ENCODE results near the gene SFTA2. TPM values are rescaled to one million over a fixed set of nuclear protein-coding genes. Genes with fewer than 3 reads are reported as not detected.

SFTA2 gene
- total RNA-seq, 1 experiment from 2014 or later, result not detected

GRCh38 chr6:30922447-30922852 lies 9.5 kb downstream of the SFTA2 start:
- Histone ChIP-seq H3K4me1 (ENCODE audit: insufficient read depth, low read length) (no peaks in the 10 kb centered on the region), H4K91ac (ENCODE audit: insufficient read length, low read depth, low read length) (no peak overlapping the region), H3K18ac (ENCODE audit: insufficient read length, low read depth, low read length) (no peak overlapping the region), H3K23me2 (ENCODE audit: insufficient read length, low read depth, low read length, poor library complexity, severe bottlenecking) (no peaks in the 10 kb centered on the region), H3K56ac (ENCODE audit: insufficient read length, low read depth, low read length) (no peak overlapping the region), H3K27ac (ENCODE audit: insufficient read length, low read depth, low read length) (no peak overlapping the region), H3K4me2 (ENCODE audit: insufficient read depth, insufficient read length, low read length) (no peak overlapping the region), H3K4ac (ENCODE audit: low read depth, low read length) (no peak overlapping the region), H3K14ac (ENCODE audit: insufficient read depth, low read length) (no peak overlapping the region), H4K20me1 (ENCODE audit: control insufficient read depth, insufficient read depth, insufficient read length) (no peaks in the 10 kb centered on the region), H4K8ac (replicated peaks; ENCODE audit: insufficient read length, low read depth, low read length) (no peak overlapping the region), H3T11ph (ENCODE audit: low read length) (no peak overlapping the region), H3K23ac (ENCODE audit: insufficient read length, low read depth, low read length) (no peak overlapping the region), H3K79me1 (ENCODE audit: insufficient read depth, low read depth, low read length, poor library complexity, severe bottlenecking) (no peaks in the 10 kb centered on the region), H2BK120ac (ENCODE audit: low read depth, low read length, poor library complexity, severe bottlenecking) (no peak overlapping the region), H2BK5ac (ENCODE audit: insufficient read length, low read length) (no peak overlapping the region), H2AFZ (ENCODE audit: low read length) (no peak overlapping the region), H2BK20ac (ENCODE audit: low read depth, low read length, poor library complexity, severe bottlenecking) (no peak overlapping the region), H3K9me3 (ENCODE audit: control insufficient read depth, low read depth, low read length) (no peaks in the 10 kb centered on the region), H3K27me3 (ENCODE audit: insufficient read depth, low read length) (no peaks in the 10 kb centered on the region), H2BK15ac (ENCODE audit: low read depth, low read length) (no peak overlapping the region), H2AK5ac (ENCODE audit: insufficient read length, low read length) (no peak overlapping the region), H2BK12ac (ENCODE audit: insufficient read length, low read depth, low read length) (no peak overlapping the region), H3K9ac (ENCODE audit: extremely low read depth, insufficient read length, low read length) (no peak overlapping the region), H4K5ac (ENCODE audit: insufficient read length, low read depth, low read length) (no peak overlapping the region), H3K79me2 (ENCODE audit: insufficient read depth, low read length) (no peaks in the 10 kb centered on the region)
- TF ChIP-seq, protein P1, sequence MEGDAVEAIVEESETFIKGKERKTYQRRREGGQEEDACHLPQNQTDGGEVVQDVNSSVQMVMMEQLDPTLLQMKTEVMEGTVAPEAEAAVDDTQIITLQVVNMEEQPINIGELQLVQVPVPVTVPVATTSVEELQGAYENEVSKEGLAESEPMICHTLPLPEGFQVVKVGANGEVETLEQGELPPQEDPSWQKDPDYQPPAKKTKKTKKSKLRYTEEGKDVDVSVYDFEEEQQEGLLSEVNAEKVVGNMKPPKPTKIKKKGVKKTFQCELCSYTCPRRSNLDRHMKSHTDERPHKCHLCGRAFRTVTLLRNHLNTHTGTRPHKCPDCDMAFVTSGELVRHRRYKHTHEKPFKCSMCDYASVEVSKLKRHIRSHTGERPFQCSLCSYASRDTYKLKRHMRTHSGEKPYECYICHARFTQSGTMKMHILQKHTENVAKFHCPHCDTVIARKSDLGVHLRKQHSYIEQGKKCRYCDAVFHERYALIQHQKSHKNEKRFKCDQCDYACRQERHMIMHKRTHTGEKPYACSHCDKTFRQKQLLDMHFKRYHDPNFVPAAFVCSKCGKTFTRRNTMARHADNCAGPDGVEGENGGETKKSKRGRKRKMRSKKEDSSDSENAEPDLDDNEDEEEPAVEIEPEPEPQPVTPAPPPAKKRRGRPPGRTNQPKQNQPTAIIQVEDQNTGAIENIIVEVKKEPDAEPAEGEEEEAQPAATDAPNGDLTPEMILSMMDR (conservative IDR thresholded peaks at IDR 0.05), result 0 out of 3 replicates have a peak, but pooled peaks have one; percentile 10
- Mint-ChIP-seq H3K9me3 (no peaks in the 10 kb centered on the region), H3K27me3 (ENCODE audit: low read depth) (no peaks in the 10 kb centered on the region; the same call in 1 of the 2 replicates), H3K27ac (peak overlapping the region in 2 of 3 experiments; percentile 4 to 18; a peak in 2 of 7 replicates), H3K4me3 (no peak overlapping the region), H3K4me1 (peaks cover 9 to 12% of the 10 kb centered on the region in 2 experiments), H3K36me3 (ENCODE audit: insufficient read depth in 1 of 3, low read depth in 3 of 3) (peaks cover 32 to 86% (median 79%) of the 10 kb centered on the region in 3 experiments)
- peak; percentile 59 for DNase-seq
- no CpG with 5 or more reads among the region's 7 CpGs for WGBS (ENCODE audit: extremely low coverage, insufficient read length, low lambda C conversion rate)

Measured in H9 (cell line).